Measurements from ENCODE around the gene FBXO24.

DNA sequence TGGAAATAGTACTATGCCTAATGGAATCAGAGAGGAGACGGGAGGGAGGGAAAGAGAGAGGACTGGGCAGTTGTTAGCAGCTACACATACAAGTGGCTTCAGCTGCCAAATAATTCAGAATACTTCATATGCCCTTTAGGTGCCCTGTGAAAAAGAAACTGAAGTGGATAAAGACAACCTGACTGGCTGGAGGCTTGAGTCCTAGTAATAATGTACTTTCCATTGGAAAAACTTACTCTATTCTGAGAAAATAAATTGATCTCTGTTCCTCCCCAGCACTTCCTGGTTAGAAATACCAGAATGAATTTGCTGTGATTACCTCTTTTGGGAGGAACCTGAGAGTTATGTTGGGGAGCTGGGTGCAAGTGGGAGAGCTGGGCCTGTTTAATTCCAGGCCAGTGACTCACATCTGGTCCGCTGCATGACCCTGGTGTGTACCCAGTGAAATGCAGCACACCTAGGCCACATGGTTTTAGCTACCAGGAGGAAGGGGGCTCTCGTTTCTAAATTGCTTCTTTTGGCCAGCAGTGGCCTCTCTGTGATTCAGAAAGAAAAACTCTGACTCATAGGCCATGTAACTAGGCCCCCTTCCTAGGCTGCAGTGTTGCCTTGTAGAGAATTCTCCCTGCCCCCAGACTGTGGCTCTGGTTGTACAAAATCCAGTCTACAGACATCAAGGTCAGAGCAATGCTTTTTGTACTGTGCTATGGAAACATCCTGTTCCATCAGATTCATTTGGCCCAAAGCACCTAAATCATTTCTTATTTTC lies 40.6 kb upstream of the FBXO24 start:
- TF ChIP-seq CTCF (IDR thresholded peaks at IDR 0.05) (no peak), POLR2A (IDR thresholded peaks at IDR 0.05) (no peak)

Measured in lower leg skin (tissue), 3 donors.